ENCODE data around the gene BSPRY. TPM values are rescaled to one million over a fixed set of nuclear protein-coding genes. Genes with fewer than 3 reads are reported as not detected.
"Not testable (repeated sequence)": the region's sequence is repeated elsewhere in the genome, so short reads cannot be mapped to it uniquely, and the experiment has no call there.

BSPRY gene
- total RNA-seq, 1 donor from 2014 or later = 2.6 TPM

GRCh38 chr9:113370806-113371325 lies 21.5 kb downstream of the BSPRY start:
- no peak for DNase-seq

GRCh38 chr9:113372059-113372458 lies 22.7 kb downstream of the BSPRY start:
- DNase-seq = no peak

GRCh38 chr9:113373256-113373655 lies 23.9 kb downstream of the BSPRY start:
- DNase-seq = no peak

DNA sequence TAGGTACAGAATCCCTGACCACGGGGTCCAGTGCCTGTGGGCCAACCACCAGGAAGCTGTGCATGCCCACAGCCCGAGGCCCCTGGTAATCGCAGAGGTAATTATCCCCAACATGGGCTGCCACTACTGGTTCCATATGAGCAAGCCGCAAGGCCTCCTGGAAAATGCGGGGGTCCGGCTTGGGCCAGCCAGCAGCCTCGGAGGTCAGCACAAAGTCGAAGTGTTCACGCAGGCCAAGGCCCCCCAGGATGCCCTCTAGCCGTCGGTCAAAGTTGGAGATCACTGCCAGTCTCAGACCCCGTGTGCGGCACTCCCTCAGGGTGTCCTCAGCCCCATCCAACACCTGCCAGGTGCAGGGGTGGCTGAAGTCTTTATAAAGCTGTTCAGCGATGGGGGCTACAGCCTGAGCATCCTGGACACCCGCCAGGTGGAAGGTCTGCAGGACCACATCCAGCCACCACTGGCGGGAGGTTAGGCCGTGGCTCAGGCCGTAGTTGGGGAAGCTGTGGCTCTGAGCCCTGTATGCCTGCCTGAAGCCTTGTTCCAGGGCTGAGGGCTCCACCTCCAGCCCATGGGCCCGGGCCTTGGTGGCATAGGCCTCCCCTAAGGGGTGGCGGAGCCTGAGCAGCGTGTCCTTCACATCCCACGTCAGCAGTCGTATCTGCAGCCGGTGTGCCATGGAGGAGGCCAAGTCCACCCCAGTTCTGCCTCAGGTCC lies 24.5 kb downstream of the BSPRY start:
- DNase-seq = no peak

DNA sequence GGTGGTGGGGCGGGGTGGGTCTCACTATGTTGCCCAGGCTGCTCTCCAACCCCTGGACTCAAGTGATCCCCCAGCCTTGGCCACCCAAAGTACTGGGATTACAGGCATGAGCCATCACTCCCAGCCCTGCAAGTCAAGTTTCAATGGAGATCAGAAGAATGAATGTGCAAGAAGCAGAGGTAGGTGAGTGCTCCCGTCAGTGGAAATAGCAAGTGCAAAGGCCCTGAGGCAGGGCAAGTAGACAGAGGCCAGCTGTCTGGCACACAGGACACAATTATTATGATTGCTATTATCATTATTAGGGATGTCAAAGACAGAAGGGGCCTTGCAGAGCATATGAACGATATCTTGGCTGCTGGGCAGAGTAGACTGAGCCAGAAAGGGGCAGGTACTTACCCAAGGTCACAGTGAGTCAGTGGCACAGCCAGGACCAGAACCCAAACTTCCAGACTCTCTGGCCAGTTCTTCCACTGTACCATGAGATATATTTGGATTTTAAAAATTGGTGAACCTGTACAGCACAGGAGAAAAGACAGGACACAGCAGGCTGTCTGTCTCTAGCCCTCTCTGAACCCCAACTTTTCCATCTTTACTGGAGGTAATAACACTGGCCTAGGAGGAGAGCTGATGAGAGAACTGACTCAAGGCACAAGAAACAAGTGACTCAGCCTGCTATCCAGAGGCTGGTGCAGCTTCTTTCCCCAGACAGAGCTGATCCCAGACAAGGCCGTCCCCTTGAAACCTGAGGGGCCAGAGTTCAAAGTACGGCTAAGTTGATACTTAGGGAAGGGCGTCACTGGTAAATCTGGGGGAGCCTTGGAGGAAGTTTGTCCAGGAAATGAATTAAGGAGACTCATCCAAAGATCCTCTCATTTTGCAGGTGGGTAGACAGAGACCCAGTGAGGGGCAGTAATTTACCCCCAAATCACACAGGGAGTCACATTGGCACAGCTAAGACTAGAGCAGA lies 26.0 kb downstream of the BSPRY start:
- no peak for DNase-seq

- peak; percentile 90 for DNase-seq
Measured at GRCh38 chr9:113376634-113377567, 27.6 kb downstream of the BSPRY start, which contains the start of gene HDHD3. HDHD3 (minus strand) TSS chr9:113376986; CDS start chr9:113374354, 2,632 bp downstream.

DNA sequence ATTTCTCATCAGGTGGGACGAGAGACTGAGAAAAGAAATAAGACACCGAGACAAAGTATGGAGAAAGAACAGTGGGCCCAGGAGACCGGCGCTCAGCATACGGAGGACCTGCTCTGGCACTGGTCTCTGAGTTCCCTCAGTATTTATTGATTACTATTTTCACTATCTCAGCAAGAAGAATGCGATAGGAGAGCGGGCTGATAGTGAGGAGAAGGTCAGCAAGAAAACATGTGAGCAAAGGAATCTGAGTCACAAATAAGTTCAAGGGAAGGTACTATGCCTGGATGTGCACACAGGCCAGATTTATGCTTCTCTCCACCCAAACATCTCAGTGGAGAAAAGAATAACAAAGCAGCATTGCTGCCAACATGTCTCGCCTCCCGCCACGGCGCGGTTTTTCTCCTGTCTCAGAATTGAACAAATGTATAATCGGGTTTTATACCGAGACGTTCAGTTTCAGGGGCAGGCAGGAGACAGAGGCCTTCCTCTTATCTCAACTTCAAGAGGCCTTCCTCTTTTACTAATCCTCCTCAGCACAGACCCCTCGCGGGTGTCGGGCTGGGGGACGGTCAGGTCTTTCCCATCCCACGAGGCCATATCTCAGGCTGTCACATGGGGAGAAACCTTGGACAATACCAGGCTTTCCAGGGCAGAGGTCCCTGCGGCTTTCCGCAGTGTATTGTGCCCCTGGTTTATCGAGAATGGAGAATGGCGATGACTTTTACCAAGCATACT lies 29.9 kb downstream of the BSPRY start:
- not testable (repeated sequence) for DNase-seq

DNA sequence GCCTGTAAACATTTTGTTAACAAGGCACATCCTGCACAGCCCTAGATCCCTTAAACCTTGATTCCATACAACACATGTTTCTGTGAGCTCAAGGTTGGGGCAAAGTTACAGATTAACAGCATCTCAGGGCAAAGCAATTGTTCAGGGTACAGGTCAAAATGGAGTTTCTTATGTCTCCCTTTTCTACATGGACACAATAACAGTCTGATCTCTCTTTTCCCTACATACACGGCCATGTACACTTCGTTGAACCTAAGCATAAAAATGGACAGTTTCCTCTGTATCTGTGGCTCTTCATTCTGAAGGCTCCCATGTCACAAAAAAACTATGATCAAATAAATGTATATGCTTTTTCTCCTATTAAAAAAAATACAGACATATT lies 30.5 kb downstream of the BSPRY start:
- DNase-seq = not testable (repeated sequence)

- peak; percentile 19 for DNase-seq
Measured at GRCh38 chr9:113380869-113381378, 31.6 kb downstream of the BSPRY start.

GRCh38 chr9:113381441-113381840 lies 32.1 kb downstream of the BSPRY start:
- not testable (repeated sequence) for DNase-seq

- peak; percentile 30 for DNase-seq
Measured at GRCh38 chr9:113381909-113382411, 32.6 kb downstream of the BSPRY start.

GRCh38 chr9:113386571-113387393 lies 37.4 kb downstream of the BSPRY start:
- no peak for DNase-seq

DNA sequence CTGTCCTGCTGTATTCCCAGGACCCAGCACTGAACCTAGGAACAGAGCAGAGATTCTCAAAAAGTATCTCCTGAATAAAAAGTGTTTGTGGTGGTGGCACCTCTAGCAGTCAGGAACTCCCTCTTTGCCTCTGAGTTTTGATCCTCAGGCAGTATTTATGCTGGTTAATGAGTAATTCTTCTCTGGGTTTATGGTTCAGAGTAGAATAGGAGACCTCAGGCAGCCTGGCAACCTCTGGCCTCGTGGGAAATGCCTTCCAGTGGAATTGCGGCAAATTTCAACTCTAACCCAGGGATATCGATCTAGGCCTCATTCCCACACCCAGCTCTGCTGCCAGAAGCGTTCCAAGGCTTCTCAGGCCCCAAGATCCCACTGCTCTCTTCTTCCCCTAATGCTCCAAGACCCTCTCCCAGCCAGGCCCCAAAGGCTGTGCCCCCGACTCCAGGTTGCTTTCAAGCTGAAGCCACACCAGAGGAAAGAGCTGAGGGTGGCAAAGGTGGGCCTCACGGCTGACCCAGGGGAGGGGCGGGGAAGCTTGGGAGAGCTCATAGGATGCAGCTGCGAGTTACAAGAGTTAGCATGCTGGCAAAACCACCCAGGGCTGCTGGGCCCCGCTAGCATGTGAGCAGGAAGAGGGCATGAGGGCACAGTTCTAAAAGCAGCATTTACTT lies 38.4 kb downstream of the BSPRY start:
- DNase-seq = no peak

DNA sequence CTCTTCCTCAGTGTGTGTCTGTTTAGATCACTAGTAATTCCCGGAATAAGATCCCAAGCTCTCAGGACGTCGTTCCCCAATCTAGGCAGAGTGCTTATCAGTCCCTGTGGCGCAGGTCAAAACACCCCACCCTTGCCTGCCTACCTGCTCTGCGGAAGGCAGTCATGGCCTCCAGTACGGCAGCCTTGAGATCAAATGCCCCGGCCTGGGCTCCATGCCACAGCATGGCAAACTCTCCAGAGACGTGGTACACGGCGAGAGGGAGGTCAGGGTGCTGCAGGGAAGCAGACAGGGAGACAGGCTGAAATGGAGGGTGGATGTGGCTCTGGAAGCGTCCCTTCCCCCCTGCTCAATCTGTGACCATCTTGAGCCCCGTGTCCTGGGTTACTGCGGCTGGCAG lies 39.5 kb downstream of the BSPRY start:
- DNase-seq = no peak

DNA sequence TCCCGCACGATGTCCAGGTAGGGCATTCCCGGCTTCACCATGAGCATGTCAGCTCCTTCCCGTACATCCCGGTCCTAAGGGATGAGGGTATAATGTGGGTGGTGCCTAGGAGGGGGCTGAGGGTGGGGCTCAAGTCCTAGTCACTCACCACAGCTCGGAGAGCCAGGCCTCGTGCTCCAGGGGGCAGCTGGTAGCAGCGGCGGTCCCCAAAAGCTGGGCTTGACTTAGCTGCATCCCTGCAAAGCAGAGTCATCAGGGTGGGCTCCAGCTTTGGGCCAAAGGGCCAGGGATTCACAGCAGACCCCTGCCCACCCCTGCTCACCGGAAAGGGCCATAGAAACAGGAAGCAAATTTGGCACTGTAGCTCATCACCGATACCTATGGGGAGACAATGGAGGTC lies 40.1 kb downstream of the BSPRY start:
- no peak for DNase-seq

- no peak for DNase-seq
Measured at GRCh38 chr9:113390192-113390960, 41.0 kb downstream of the BSPRY start.

- DNase-seq = no peak
Measured at GRCh38 chr9:113391917-113392316, 42.6 kb downstream of the BSPRY start.

- DNase-seq = no peak
Measured at GRCh38 chr9:113393281-113393680, 43.9 kb downstream of the BSPRY start.

Data from tongue (tissue), 2 donors.